ENCODE measurements around the gene CRYGB.

DNA sequence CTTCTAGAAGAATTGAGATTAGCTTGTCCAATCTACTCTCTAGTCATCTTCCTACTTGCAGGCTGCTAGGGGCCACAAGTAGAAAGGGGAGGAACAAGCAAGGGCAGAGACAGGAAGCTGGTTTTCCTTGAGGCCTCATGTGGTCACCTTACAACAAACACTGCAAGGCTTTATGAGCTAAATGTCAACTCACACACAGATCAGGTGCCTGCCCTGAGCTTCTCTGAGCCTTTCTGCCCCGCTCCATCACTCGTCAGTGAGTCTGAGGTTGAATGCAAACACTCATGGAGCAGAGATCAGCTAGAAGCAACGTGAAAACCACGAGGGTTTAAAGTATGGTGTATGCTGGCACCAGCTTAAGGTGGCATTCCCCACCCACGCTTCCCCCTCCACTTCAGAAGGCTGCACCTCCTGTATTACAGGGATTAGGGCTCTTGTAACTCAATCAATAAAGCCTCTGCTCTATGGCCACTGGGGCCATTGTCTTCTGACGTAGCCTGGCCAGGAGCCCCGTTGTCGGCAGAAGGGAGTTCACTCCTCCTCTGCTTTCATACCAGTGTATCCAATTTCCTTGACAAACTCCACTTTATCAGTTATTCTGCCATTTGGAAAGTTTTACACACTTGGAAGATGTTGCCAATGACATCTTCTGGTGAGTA is 10.9 kb downstream of the CRYGB start:
- TF ChIP-seq POLR2A (IDR thresholded peaks at IDR 0.05; ENCODE audit: low read length) (no peak), GATA1 (IDR thresholded peaks at IDR 0.05; ENCODE audit: low read depth, low read length) (no peak)

Measured in erythroblast (primary cell).